NCI-H748 treated with DMSO at 0.1 percent for 48 hours (cell line): ENCODE measurements around the gene ZNF600.
A peak's percentile ranks its signal among the peaks of the same experiment; 100 is the strongest.
"Not testable (repeated sequence)": the region's sequence is repeated elsewhere in the genome, so short reads cannot be mapped to it uniquely, and the experiment has no call there.

Experiments used
- DNase-seq: peaks from one replicate; lab custom pipeline; 2025; lab: John Stamatoyannopoulos, UW

Gene ZNF600

DNA sequence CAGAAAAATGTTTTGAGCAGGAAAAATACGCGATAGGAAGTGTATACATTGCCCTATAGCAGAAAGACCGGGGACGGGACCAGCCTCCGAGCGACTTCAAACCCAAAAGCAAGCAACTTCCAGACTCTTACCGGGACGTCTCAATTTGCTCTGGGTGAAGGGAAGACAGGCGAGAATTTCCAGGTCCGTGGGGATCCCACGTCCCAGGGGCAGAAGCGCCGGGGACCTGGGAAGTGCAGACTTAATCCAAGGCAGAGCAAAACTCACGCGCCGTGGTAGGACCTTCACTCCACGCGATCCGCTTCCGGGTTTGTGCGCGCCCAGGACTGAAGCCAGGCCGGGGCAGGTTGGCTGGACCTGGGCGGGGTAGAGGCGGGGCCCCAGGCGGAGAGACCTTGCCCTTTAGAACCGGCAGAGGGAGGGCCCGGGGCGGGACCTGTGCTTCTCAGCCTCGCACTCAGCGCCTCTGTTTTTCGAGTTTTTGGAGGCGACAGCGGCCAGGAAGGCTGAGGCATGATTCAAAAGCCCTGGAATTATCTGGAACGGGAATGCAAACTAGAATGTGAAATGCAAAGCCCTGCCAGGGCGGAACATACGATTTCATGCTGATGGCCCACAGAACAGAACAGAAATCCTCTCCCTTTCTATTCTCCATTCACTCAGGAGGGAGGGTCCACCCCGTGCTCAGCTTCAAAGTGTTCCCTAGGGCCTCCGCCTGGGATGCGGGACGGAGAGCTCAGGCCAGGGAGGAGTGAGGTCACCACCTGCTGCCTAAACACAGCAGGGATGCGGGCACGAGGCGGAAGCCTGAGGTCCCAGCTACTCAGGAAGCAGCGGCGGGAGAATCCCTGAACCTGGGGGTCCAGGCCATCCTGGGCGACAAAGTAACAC is at the start of gene ZNF600:
TSS of gene ZNF600 (minus strand) at position 328 of the 891 bp plus-strand sequence. CDS start 7,903 bp downstream, outside the sequence.
- DNase-seq = peak; percentile 42

DNA sequence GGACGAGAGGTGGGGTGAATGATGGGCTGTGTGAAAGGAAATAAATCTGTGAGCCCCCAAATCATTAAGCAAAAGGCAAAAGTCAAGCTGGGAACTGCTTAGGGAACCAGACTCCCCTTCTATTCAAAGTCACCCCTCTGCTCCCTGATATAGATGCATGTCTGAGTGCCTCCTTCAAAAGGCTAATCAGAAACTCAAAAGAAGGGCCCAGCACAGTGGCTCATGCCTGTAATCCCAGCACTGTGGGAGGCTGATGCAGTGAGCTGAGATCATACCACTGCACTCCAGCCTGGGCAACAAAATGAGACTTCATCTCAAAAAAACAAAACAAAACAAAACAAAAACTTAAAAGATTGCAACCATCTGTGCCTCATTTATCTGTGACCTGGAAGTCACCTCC is 47.7 kb upstream of the ZNF600 start:
- not testable (repeated sequence) for DNase-seq

DNA sequence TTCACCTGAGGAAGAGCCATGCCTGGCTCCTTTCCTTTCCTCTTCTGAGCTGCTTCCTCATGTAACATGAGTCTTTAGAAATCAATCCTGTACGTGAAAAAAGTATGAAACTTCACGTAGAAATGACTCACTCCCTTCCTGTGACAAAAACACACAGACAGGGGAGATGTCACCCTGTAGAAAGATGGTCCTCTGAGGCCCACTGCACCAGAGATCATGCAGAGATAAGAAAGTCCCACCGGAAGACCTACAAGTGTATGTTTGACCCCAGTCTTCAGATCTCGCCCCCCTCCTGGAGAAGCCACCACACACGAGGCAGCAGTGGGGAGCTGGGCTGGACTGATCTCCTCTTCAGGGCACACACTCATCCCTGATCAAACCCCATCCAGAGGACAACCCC is 47.0 kb upstream of the ZNF600 start:
- DNase-seq = not testable (repeated sequence)

DNA sequence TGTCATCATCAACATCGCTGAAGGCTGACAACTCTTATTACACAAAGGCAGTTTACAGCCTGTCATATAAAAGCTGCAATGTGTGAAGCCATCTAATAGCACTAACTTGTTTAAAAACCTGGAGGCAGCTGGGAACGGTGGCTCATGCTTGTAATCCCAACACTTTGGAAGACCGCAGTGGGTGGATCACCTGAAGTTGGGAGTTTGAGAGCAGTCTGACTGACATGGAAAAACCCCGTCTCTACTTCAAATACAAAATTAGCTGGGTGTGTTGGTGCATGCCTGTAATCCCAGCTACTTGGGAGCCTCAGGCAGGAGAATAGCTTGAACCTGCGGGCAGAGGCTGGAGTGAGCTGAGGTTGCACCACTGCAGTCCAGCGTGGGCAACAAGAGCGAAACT is 43.3 kb upstream of the ZNF600 start:
- DNase-seq = not testable (repeated sequence)

DNA sequence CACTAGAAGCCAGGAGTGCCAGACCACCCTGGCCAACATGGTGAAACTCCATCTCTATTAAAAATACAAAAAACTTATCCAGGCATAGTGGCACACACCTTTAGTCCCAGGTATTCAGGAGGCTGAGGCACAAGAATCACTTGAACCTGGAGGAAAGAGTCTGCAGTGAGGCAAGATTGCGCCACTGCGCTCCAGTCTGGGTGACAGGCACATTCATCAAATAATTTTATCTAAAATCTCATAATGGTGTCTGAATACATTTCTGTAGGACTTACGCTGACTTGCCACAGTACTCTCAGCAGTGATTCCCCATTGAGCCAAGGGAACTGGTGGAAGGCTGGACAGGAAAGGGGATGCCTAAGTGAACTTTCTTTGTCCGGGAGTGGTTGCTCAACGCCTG is 39.2 kb upstream of the ZNF600 start:
- no peak for DNase-seq

DNA sequence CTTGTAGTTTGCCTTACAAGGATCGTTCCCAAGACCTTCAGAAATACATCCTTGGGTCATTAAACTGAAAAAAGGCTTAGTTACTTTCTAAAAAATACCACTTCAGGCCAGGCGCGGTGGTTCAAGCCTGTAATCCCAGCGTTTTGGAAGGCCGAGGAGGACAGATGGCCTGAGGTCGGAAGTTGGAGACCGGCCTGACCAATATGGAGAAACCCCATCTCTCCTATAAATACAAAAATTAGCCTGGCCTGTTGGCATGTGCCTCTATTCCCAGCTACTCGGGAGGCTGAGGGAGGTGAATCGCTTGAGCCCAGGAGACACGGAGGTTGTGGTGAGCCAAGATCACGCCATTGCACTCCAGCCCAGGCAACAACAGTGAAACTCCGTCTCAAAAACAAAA is 37.1 kb upstream of the ZNF600 start:
- no peak for DNase-seq

DNA sequence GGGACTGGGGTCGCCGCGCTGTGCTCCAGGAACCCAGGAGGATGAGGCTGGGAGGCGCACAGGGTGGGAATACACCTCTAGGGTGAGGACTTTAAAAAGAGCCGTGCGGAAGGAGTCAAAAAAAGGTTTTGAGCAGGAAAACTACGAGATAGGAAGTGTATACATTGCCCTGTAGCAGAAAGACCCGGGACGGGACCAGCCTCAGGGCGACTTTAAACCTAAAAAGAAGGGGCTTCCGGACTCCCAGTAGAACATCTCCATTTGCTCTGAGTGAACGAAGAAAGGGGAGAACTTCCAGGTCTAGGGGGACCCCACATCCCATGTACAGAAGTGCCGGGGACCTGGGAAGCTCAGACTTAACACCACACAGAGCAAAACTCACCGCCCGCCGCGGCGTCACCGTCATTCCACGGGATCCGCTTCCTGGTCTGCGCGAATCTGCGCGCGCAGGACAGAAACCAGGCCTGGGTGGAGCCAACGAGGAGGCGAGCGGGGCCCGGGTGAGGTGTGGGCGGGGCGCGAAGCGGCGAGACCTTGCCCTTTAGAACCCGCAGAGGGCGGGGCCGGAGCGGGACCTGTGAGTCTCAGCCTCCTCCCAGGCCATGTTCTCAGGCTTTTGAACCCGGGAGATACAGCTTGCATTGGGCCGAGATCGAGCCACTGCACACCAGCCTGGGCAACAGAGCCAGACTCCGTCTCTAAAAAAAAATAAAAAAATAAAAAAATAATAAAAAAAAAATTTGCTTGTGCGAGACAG is 34.8 kb upstream of the ZNF600 start, which contains the start of gene ZNF28:
TSS of gene ZNF28 (minus strand) at position 430 of the 757 bp plus-strand sequence. CDS start 3,675 bp downstream, outside the sequence.
- DNase-seq = not testable (repeated sequence)

DNA sequence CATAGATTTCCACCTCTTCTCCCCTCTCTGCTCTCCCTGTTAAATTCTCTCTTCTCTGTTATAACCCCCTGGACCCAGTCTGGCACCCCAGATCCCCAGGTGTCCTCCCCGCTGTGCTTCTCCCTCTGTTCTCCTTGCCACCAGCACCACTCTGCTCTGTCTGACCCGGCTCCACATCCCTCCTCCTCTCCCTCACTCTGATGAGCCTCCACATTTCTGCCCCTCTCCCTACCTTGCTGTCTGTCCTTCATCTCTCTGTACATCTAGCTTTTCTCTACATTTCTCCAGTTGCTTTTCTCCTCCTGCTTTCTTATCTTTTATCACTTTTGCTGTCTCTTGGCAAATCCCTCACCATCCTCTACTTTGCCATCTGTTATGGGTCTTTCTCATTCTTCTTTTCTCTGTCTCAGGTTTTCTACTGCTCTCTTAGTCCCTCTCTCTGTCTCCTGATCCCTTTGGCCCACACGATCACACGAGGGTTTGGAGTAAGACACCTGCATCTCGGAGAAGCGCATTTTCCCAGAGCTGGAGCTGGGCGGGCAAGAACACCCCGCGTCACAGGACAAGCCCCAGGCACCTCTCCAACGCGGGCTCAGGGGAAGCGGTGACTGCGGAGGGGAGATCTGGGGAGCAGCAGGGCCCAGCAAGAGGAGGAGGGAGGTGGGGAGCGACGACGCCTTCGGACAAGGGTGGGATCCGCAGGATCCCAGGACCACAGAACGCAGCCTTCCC is 34.0 kb upstream of the ZNF600 start:
- DNase-seq = not testable (repeated sequence)

DNA sequence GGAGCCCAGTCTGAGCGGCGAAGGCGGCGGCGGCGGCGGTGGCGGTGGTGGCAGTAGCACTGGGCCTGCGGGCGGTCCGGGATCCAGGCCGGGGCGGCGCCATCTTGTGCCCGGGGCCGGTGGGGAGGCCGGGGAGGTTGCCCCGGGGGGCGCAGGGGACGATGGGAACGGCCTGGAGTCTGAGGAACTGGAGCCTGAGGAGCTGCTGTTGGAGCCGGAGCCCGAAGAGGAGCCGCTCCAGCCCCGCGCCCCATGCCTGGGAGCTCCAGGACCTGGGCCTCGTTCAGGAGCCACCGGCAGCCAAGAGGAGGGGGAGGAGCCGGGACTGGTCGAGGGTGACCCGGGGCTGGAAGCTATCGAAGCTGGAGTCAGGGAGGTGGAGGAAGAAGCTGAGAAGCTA is 23.2 kb upstream of the ZNF600 start:
- no peak for DNase-seq

DNA sequence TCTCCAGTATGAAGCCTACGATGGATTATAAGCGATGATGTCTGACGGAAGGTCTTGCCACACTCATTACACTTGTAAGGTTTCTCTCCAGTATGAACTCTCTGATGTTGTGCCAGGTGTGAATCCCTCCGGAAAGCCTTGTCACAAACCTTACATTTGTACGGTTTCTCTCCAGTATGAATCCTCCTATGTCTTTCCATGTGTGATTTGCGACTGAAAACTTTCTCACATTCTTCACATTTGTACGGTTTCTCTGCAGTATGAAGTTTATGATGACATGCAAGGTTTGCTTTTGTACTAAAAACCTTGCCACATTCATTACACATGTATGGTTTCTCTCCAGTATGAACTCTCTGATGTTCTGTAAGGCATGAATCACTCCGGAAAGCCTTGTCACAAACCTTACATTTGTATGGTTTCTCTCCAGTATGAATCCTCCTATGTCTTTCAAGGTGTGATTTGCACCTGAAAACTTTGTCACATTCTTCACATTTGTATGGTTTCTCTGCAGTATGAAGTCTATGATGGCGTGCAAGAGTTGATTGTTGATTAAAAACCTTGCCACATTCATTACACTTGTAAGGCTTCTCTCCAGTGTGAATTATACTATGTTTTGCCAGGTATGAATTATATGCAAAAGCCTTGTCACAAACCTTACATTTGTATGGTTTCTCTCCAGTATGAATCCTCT is 13.5 kb upstream of the ZNF600 start:
- not testable (repeated sequence) for DNase-seq

DNA sequence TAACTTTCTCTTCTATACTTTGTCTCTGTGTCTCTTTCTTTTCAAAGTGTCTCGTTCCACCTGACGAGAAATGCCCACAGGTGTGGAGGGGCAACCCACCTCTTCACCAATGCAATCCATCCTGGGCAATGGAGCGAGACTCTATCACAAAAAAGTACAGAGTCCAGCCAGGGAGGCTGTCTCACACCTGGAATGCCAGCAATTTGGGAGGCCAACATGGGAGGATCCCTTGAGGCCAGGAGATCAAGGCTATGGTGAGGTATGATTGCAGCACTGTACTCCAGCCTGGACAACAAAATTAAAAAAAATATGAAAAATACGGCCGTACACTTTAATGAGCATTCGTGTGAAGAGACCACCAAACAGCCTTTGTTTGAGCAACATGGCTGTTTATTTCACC is 2.8 kb upstream of the ZNF600 start:
- DNase-seq = no peak

DNA sequence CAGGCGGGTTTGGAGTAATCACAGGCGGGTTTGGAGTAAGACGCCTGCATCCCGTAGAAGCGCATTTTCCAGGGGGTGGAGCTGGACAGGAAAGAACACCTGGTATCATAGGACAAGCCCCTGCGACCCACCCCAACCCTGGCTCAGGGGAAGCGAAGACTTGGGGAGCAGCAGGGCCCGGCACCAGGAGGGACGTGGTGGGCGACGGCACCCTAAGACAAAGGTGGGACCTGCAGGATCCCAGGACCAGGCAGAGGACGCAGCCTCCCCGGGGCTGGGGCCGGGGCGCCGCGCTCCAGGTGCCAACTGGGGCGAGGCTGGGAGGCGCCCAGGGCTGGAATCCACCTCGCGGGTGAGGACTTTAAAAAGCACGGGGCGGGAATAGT is 520 bp downstream of the ZNF600 start:
- DNase-seq = peak; percentile 7

DNA sequence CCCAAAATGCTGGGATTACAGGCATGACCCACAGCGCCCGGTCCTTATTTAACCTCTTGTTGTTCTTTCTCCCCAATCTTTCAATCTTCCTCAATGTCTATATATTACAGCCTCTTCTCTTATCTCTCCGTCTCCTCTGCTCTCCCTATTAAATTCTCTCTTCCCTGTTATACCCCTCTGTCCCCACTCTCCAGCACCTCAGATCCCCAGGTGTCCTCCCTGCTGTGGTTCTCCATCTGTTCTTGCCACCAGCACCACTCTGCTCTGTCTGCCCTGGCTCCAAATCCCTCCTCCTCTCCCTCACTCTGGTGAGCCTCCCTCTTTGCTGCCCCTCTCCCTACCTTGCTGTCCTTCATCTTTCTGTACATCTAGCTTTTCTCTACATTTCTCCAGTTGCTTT is 1.1 kb downstream of the ZNF600 start:
- DNase-seq = no peak

DNA sequence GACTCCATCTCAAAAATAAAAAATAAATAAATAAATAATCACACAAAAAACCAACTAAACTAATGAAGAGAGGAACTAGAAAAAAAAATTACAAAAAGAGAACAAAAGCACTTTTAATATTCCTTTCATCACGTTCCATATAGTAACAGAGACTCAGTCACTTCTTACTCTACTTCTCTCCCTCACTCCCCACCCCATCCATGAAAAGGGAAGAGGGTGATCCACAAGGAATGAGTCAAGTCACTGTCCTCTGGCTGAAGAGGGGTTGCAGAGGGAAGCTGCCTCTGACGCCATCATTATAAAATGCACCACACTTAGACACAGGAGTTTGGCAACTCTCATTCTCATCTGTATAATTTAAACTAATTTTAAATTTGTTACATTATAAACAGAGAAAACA is 3.7 kb downstream of the ZNF600 start:
- DNase-seq = not testable (repeated sequence)

DNA sequence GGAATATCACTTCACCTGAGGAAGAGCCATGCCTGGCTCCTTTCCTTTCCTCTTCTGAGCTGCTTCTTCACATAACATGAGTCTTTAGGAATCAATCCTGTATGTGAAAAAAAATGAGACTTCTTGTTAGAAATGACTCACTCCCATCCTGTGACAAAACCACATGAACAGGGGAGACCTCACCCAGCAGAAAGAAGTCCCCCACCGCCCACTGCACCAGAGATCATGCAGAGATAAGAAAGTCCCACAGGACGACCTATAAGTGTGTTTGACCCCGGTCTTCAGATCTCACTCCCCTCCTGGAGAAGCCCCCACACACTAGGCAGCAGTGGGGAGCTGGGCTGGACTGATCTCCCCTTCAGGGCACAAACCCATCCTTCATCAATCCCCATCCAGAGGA is 7.8 kb downstream of the ZNF600 start:
- no peak for DNase-seq

DNA sequence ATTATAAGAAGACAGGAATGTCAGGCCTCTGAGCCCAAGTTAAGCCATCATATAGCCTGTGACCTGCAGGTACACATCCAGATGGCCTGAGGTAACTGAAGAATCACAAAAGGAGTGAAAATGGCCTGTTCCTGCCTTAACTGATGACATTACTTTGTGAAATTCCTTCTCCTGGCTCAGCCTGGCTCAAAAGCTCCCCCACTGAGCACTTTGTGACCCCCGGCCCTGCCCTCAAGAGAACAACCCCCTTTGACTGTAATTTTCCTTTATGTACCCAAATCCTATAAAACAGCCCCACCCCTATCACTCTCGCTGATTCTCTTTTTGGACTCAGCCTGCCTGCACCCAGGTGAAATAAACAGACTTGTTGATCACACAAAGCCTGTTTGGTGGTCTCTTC is 30.1 kb downstream of the ZNF600 start:
- DNase-seq = not testable (repeated sequence)

DNA sequence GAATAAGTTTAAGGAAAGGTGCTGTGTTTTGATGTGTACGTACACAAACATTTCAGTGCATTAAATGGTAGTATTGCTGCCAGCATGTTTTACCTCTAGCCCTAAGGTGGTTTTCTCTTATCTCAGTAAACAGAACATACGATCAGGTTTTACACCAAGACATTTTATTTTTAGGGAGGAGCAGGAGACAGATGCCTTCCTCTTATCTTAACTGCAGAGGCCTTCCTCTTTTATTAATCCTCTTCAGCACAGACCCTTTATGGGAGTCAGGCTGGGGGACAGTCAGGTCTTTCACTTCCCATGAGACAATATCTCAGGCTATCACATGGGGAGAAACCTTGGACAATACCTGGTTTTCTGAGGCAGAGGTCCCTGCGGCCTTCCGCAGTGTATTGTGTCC is 36.8 kb downstream of the ZNF600 start:
- DNase-seq = no peak

DNA sequence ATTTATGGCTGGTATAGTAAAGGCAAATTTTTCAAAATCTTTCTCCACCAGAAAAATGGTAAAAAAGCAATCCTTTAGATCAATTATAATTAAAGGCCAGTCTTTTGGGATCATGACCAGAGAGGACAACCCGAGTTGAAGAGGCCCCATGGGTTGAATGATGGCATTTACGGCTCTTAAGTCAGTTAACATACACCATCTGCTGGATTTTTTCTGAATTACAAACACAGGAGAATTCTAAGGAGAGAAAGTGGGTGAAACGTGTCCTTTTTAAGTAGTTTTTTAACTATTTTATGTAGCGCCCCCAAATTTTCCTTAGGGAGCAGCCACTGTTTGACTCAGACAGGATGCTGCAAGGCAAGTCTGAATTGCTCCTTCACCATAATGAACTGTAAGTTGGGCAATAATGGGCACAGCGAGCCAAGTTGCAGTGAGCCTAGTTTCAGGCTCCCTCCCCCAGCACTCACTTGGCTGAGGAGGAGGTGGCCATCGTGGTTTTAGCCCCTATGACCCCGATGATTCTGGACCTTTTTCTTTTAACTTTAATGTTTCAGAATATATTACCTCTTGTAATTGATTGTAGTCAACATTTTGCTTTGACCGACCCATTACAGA is 38.1 kb downstream of the ZNF600 start:
- DNase-seq = no peak

DNA sequence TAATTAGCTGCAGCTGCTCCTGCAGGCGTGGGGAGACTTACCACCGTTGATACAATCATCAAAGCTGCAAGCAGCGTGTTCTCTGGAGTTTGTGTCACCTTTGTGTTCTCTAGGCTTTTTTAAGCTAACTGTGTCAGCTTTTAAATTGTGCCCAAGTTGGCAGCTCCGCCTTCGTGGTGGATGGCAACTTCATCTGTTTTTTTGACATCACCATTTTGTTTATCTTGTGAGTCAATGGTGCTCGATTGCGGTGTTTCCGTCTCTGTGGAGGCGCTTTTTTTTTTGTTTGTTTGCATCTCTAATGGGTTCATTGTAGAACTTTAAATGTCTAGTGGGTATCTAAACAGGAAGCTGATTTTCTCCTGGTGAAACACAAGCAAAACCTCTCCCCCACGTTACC is 40.7 kb downstream of the ZNF600 start:
- peak; percentile 79 for DNase-seq

DNA sequence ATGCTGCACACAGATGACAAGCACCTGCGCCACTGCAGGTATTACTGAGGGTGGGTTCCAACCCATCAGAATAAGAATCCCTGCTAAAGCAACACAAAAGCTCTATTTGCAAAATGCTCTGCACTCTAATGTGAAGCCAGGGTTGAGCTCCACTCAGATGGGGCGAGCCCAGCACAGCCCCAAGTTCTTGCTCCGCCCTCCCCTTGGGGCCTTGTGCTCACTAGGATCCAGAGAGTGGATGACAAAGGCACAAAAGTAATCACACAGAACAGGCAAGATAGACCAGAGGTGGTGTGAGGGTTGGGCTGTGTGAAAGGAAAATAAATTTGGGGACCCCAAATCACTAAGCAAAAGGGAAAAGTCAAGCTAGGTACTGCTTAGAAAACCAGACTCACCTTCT is 43.5 kb downstream of the ZNF600 start:
- DNase-seq = no peak

DNA sequence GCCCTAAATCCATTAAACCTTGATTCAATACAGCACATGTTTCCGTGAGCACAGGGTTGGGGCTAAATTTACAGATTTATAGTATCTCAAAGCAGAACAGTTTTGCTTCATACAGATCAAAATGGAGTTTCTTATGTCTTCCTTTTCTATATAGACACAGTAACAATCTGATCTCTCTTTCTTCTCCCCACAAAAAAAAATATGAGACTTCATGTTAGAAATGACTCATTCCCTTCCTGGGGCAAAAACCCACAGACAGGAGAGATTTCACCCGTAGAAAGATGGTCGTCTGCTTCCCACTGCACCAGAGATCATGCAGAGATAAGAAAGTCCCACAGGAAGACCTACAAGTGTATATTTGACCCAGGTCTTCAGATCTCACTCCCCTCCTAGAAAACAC is 44.1 kb downstream of the ZNF600 start:
- DNase-seq = no peak
